K562 (cell line): Measurements from ENCODE around the gene CD40LG. TPM values are rescaled to one million over a fixed set of nuclear protein-coding genes. Genes with fewer than 3 reads are reported as not detected.

Experiments
- ATAC-seq: fragments of 200-7000 bp; cut with Tn5 transposase; 3 replicates; pipeline ENCODE4 v1.9.1; 2020; ENCODE audit warnings: moderate library complexity
- BruUV-seq: library from RNA; stranded (reverse); fragments of 400-500 nt; replicated peaks from 2 replicates; lab custom pipeline; 2021; lab: Mats Ljungman, UMichigan
- CTCF ChIA-PET: fragments of 300-600 bp; formaldehyde crosslinking; extraction: SDS; loops from one replicate; lab custom pipeline; 2021; ENCODE audit warnings: low intra/inter-chr PET ratio; lab: Yijun Ruan, JAX
- POLR2A ChIA-PET: fragments of 300-600, 350-650 bp; sonication (Branson Sonifier 250); formaldehyde crosslinking; extraction: SDS; loops from one replicate; lab custom pipeline; 2021; ENCODE audit warnings: antibody characterized with exemption, inconsistent platforms; lab: Yijun Ruan, JAX
- DNase-seq, 4 experiments: peaks; one replicate each; pipeline versions ENCODE4 v3.0.0 to v3.0.0-alpha.2; 2011 to 2018; ENCODE audit warnings: low spot score in 3 of 4, mixed read lengths in 3 of 4; ENCODE audit errors: extremely low read depth in 1 of 4
- FAIRE-seq: peaks from 2 replicates; lab custom pipeline; 2011; peaks lifted over from hg19 to GRCh38; lab: Jason Lieb, UNC
- H2AFZ ChIP-seq: 2 replicates; pipeline ENCODE4 v1.6.0; 2011; ENCODE audit warnings: low read depth, low read length, control low read depth, inconsistent platforms
- H3K27ac ChIP-seq: fragments of 200-600 bp; 3 replicates; pipeline ENCODE4 v1.8.0; 2011; ENCODE audit warnings: low read depth, mild to moderate bottlenecking, control low read depth, inconsistent platforms, low read length, moderate library complexity, mixed read lengths; ENCODE audit errors: extremely low read depth
- H3K27me3 ChIP-seq, 2 experiments: fragments of 300-600 bp in 1 of 2; 2 replicates in 1 of 2; 3 replicates in 1 of 2; pipeline versions ENCODE4 v1.6.0 to v1.8.0; 2011; ENCODE audit warnings: inconsistent platforms in 2 of 2, low read length in 2 of 2, mild to moderate bottlenecking in 1 of 2, mixed read lengths in 1 of 2, moderate library complexity in 1 of 2; ENCODE audit not compliant: control insufficient read depth in 2 of 2, insufficient read depth in 2 of 2
- H3K36me3 ChIP-seq: fragments of 300-600 bp; 3 replicates; pipeline ENCODE4 v1.8.0; 2011; ENCODE audit warnings: mild to moderate bottlenecking, low read length, inconsistent platforms; ENCODE audit not compliant: control insufficient read depth, insufficient read depth
- H3K4me1 ChIP-seq, 2 experiments: fragments of 200-600 bp in 1 of 2; replicated peaks in 1 of 2; 2 replicates in 1 of 2; 3 replicates in 1 of 2; pipeline versions ENCODE4 v1.5.1 to v1.8.0; 2011; ENCODE audit warnings: inconsistent platforms in 2 of 2, low read length in 2 of 2, mild to moderate bottlenecking in 1 of 2, mixed read lengths in 1 of 2, moderate library complexity in 1 of 2; ENCODE audit not compliant: control insufficient read depth in 2 of 2, insufficient read depth in 2 of 2
- H3K4me2 ChIP-seq: 2 replicates; pipeline ENCODE4 v1.6.1; 2011; ENCODE audit warnings: low read length, control low read depth, inconsistent platforms, mixed read lengths; ENCODE audit not compliant: insufficient read depth
- H3K4me3 ChIP-seq: fragments of 200-600 bp; sonication (generic), shearing (Covaris generic); 2 replicates; pipeline ENCODE4 v1.5.1; 2016; ENCODE audit warnings: control low read depth, inconsistent platforms
- H3K79me2 ChIP-seq: fragments of 200-600 bp; 3 replicates; pipeline ENCODE4 v1.8.0; 2011; ENCODE audit warnings: low read length, inconsistent platforms; ENCODE audit not compliant: control insufficient read depth, insufficient read depth
- H3K9ac ChIP-seq, 2 experiments: 2 replicates each; pipeline versions ENCODE4 v1.6.0 to v1.6.1; 2011; ENCODE audit warnings: low read depth in 2 of 2, low read length in 2 of 2, control low read depth in 1 of 2, inconsistent platforms in 1 of 2, mild to moderate bottlenecking in 1 of 2, mixed read lengths in 1 of 2; ENCODE audit not compliant: insufficient read depth in 1 of 2
- H3K9me1 ChIP-seq: one replicate; pipeline ENCODE4 v1.6.0; 2011; ENCODE audit warnings: inconsistent platforms, mild to moderate bottlenecking, low read length, moderate library complexity; ENCODE audit not compliant: control insufficient read depth, insufficient read depth
- H3K9me3 ChIP-seq: replicated peaks from 2 replicates; pipeline ENCODE4 v1.5.1; 2011; ENCODE audit warnings: low read depth, low read length, inconsistent platforms; ENCODE audit not compliant: control insufficient read depth, insufficient read depth
- H4K20me1 ChIP-seq: replicated peaks from 2 replicates; pipeline ENCODE4 v1.6.1; 2011; ENCODE audit warnings: low read length, inconsistent platforms, mixed read lengths; ENCODE audit not compliant: control insufficient read depth, insufficient read depth
- ATF3 ChIP-seq, 2 experiments: fragments of 450-650 bp in 1 of 2; sonication (generic) in 1 of 2; formaldehyde crosslinking in 1 of 2; IDR thresholded peaks in 1 of 2; conservative IDR thresholded peaks in 1 of 2; 2 replicates each; pipeline versions ENCODE4 v1.6.1 to v1.8.1; 2016 to 2023; ENCODE audit warnings: mild to moderate bottlenecking in 2 of 2, moderate library complexity in 2 of 2, inconsistent platforms in 1 of 2, missing genetic modification reagents in 1 of 2
- BRF1 ChIP-seq: IDR thresholded peaks from 3 replicates; pipeline ENCODE4 v1.6.1; 2011; ENCODE audit warnings: borderline replicate concordance, mild to moderate bottlenecking; ENCODE audit not compliant: insufficient read length; ENCODE audit errors: extremely low read depth
- DMBX1 ChIP-seq: fragments of 250-450 bp; sonication (Bioruptor Pico); IDR thresholded peaks from 2 replicates; pipeline ENCODE4 v1.8.0; 2022; ENCODE audit warnings: inconsistent platforms, mild to moderate bottlenecking, moderate library complexity, borderline replicate concordance
- L3MBTL2 ChIP-seq: fragments of 450-650 bp; IDR thresholded peaks from 2 replicates; pipeline ENCODE4 v1.6.1; 2016; ENCODE audit warnings: mild to moderate bottlenecking, moderate library complexity
- TCF7 ChIP-seq: sonication (generic); IDR thresholded peaks from 2 replicates; pipeline ENCODE4 v1.6.1; 2016; ENCODE audit warnings: antibody characterized with exemption, borderline replicate concordance
- TCFL5 ChIP-seq: fragments of 250-450 bp; sonication (Bioruptor Pico); conservative IDR thresholded peaks from 2 replicates; pipeline ENCODE4 v1.6.1; 2021; ENCODE audit warnings: mild to moderate bottlenecking, moderate library complexity, matching md5 sums
- TEAD2 ChIP-seq: fragments of 450-650 bp; IDR thresholded peaks from 2 replicates; pipeline ENCODE4 v1.6.1; 2016; ENCODE audit warnings: missing genetic modification characterization, control low read depth, missing compliant biosample characterization
- ZNF253 ChIP-seq: fragments of 250-450 bp; sonication (Bioruptor Pico); conservative IDR thresholded peaks from 2 replicates; pipeline ENCODE4 v1.6.1; 2021; ENCODE audit warnings: mild to moderate bottlenecking
- ZNF3 ChIP-seq: fragments of 250-450 bp; sonication (Bioruptor Pico); IDR thresholded peaks from 2 replicates; pipeline ENCODE4 v1.5.0; 2021; ENCODE audit warnings: mild to moderate bottlenecking, moderate library complexity
- ZNF830 ChIP-seq: fragments of 250-450 bp; sonication (Bioruptor Pico); IDR thresholded peaks from 2 replicates; pipeline ENCODE4 v1.5.0; 2021; ENCODE audit warnings: mild to moderate bottlenecking
- WGBS: fragments of 100-300 bp; shearing (Covaris generic); methylation state at CpG from one replicate; pipeline ENCODE4 v1.1.6; 2016; ENCODE audit warnings: low coverage, mixed read lengths; ENCODE audit not compliant: insufficient coverage; ENCODE audit errors: missing lambda C conversion rate; 5-methylcytosine and 5-hydroxymethylcytosine counted together
- in situ Hi-C: fragments of 300-500 bp; cut with MboI; formaldehyde crosslinking; loops from 4 replicates; pipeline ENCODE4 v1.15.0; 2018; ENCODE audit warnings: inconsistent platforms, mixed read lengths
- intact Hi-C: fragments of 100-400 bp; cut with micrococcal nuclease; formaldehyde crosslinking; loops from 2 replicates; pipeline ENCODE4 v1.14.2; 2022
- polyA plus RNA-seq, 8 experiments: library from polyadenylated mRNA; depleted of rRNA in 4 of 8; stranded (reverse) in 5 of 8; unstranded in 3 of 8; fragments of >200 nt; fragmentation: Nextera tagmentation in 2 of 8; fragmentation: Illumina TruSeq in 1 of 8; extraction: Ambion mirVana in 2 of 8; extraction: Trizol in 1 of 8; gene quantifications; 2 replicates each; pipeline versions ENCODE4 v1.2.1 to v1.2.3, GENCODE V29; 2011 to 2014; ENCODE audit warnings: inconsistent platforms in 1 of 8, missing spikeins in 1 of 8
- total RNA-seq, 7 experiments: library from RNA; depleted of rRNA in 6 of 7; stranded (reverse); fragments of >200 nt in 6 of 7; fragmentation: Illumina TruSeq in 2 of 7; extraction: Trizol in 2 of 7; gene quantifications; 2 replicates each; pipeline versions ENCODE4 v1.2.1 to v1.2.3, GENCODE V29; 2011 to 2021; ENCODE audit warnings: low replicate concordance in 1 of 7

The CD40LG gene
- total and polyA plus RNA-seq, 9 of the 15 experiments (the other 6 are each of a cell fraction or from before 2014, with no cell fraction given): 0.11 TPM; not detected in 8

GRCh38 chrX:136667446-136668168 is 19.6 kb downstream of the CD40LG start:
- FAIRE-seq (no peak), ATAC-seq (no peak), DNase-seq (no peak)
- Histone ChIP-seq H3K9ac (no peak overlapping the region), H3K4me1 (no peaks in the 10 kb centered on the region), H3K27me3 (no peaks in the 10 kb centered on the region), H3K27ac (no peak overlapping the region), H3K9me1 (no peaks in the 10 kb centered on the region), H3K9me3 (no peaks in the 10 kb centered on the region), H3K36me3 (no peaks in the 10 kb centered on the region), H3K4me3 (no peak overlapping the region), H3K4me2 (no peak overlapping the region), H2AFZ (no peak overlapping the region), H4K20me1 (no peaks in the 10 kb centered on the region), H3K79me2 (no peaks in the 10 kb centered on the region)
- CTCF ChIA-PET: no interaction called here
- intact Hi-C loops (no loop called here), in situ Hi-C loops (no loop called here)
- POLR2A ChIA-PET: no interaction called here
- WGBS: 39% methylated on average over 10 of the region's 10 CpGs
- BruUV-seq: no TSS peak
- TF ChIP-seq ZNF253 (CRISPR knock-in tag) (no peak), ZNF3 (no peak), DMBX1 (no peak), ATF3 (IDR thresholded peaks at IDR 0.05) (no peak), ATF3 (CRISPR knock-in tag; conservative IDR thresholded peaks at IDR 0.05) (no peak), TCF7 (no peak), TEAD2 (no peak), TCFL5 (no peak), BRF1 (no peak), ZNF830 (CRISPR knock-in tag) (no peak), L3MBTL2 (no peak)
